ENCODE results near the gene ADCY3.

ADCY3 gene

DNA sequence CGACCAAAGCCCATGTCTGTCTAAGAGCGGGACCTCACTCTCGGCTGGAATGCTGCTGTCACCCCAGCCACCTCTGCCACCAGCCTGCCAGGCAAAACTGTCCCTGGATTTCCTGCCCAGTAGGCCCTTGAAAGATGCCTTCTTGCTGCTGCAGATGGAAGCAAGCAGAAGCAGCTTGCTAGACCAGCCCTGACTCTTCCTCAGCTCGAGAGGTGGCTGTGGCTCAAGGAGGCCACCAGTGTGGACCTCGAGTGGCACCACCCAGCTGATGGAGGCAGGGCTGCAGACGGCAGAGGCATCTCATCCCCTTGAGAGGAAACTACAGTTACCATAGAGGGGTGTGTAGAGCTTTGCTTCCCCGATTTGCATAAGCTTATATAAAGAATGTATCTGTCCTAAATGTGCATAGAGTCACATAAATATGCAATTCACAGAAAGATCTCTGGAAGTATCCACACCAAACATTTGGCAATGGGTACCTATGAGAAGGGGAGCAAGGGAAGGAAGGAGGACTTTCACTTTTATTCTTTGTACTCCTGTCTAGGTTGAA is 20.6 kb downstream of the ADCY3 start:
- no peak for DNase-seq

DNA sequence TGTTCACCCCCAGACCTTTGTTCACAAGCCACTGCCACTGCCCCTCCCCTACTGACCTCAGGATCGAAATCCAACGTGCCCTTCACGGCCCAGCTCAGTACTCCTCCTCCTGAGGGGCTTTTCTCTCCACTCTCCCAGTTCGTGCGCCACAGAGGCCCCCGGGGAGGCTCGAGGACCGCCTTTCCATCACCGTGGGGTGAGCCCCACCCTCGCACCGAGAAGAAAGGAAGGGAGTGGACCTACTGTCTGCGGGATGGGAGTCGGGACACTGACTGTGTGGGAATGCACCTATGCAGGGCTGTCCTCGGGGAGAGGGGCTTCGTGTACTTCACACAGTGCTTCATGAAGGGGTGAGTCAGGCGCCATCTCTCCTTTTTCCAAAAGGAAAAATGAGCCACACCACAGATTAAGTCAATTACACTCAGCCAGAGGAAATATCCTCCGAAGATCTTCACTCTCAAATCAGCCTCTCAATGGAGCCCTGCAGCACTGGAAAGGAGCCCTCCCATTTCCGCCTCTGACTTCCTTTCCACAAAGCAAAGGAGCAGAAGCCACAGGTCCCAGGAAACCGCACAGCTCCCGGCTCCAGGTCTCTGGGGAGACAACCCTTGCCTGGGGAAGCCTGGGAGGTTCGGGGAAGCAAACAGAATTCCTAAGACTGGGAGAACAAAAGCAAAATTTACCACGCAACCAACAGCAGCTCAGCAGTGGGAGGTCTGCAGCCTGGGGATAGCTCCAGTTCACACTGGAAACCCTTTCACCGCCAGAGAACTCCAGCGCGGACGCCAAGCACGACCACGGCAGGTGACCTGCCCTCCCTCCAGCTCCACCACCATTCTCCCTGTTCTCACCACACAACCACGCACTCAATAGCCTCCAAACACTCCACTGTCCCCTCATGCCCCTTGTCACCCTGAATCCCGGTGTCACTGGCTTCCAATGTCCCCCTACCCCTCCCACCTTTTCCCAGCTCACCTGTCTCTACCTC is 21.6 kb downstream of the ADCY3 start:
- DNase-seq, result no peak

DNA sequence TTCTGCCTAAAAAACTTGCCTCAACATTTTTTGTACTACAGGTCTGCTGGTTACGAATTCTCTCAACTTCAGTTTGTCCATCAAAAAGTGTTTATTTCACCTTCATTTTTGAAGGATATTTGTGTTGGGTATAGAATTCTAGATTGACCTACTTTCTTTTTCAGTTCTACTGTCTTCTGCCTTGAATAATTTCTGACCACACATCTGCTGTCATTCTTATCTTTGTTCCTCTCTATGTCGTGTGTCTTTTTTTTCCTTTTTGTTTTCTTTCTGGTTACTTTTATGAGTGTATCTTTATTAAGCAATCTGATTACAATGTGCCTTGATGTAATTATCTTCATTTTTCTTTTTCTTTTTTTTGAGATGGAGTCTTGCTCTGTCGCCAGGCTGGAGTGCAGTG is 25.3 kb downstream of the ADCY3 start:
- DNase-seq, result no peak

DNA sequence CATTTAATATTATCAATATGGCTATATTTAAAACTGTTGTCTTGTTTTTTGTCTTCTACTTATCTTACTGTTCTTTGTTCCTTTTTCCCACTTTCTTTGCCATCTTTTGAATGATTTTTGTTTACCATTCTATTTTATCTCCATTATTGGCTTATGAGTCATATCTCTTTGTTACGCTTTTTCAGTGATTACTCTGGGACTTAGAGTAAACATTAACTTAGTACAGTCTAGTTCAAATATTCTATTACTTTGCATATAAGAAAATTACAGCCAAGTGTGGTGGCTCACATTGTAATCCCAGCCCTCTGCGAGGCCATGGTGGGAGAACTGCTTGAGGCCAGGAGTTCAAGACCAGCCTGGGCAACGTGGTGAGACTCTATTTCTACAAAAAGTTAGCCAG is 26.1 kb downstream of the ADCY3 start:
- no peak for DNase-seq

DNA sequence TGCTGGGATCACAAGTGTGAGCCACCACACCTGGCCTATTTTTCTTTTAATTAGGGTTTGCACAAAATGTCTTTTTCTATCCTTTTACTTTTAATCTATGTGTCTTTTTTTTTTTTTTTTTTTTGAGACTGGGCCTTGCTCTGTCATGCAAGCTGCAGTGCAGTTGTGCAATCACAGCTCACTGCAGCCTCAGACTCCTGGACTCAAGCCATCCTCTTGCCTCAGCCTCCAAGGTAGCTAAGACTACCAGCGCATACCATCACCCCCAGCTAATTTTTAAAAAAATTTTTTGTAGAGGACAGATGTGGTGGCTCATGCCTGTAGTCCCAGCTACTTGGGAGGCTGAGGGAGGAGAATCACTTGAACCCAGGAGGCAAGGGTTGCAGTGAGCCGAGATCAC is 27.1 kb downstream of the ADCY3 start:
- DNase-seq, result no peak

- DNase-seq, result no peak
Measured at GRCh38 chr2:24891201-24891600, 28.8 kb downstream of the ADCY3 start.

GRCh38 chr2:24889221-24889620 is 30.8 kb downstream of the ADCY3 start:
- no peak for DNase-seq

- no peak for DNase-seq
Measured at GRCh38 chr2:24888177-24888576, 31.9 kb downstream of the ADCY3 start.

- DNase-seq, result no peak
Measured at GRCh38 chr2:24887307-24887874, 32.6 kb downstream of the ADCY3 start.

GRCh38 chr2:24886691-24887304 is 33.2 kb downstream of the ADCY3 start:
- DNase-seq, result no peak

- peak; percentile 72 for DNase-seq
Measured at GRCh38 chr2:24886126-24886501, 33.9 kb downstream of the ADCY3 start.

DNA sequence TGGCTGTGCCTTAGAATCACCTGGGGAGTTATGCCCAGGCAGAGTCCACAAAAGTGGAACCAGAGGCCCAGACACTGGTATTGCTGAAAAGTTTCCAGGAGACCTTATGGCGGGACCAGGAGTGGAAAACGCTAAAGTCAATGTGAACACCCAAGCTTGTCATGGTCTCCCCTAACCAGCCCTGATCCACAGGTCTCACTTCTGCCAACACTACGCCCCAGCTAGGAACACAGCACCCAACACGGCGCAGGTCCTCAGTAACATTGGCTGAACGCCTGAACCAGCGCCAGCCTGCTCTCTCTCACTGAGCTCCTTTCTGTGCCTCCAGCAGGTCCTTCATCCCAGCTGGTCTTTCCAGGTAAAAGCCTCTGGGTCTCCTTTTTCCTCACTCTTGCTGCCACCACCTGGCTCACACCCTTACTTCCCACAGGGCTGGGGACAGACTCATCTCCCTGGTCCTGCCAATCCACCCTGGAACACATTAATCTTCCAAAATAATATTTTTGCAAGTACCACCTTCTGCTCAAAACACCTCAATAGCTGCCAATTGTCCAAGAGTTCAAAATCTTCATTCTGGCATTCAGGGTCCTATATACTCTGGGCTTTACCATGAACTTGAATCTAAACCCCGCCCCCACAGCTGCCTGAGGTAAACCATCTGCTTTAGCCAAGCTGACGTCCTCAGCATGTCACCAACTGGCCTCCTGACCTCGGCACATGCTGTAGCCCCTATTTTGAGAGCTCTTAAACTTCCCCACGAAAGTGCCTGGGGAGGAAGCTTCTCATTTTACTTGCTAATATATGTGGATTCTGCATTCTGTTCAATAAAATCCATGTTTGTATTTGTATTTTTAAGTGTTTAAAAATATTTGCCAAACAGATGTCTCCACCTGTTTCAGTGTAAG is 34.6 kb downstream of the ADCY3 start:
- peak; percentile 72 for DNase-seq

DNA sequence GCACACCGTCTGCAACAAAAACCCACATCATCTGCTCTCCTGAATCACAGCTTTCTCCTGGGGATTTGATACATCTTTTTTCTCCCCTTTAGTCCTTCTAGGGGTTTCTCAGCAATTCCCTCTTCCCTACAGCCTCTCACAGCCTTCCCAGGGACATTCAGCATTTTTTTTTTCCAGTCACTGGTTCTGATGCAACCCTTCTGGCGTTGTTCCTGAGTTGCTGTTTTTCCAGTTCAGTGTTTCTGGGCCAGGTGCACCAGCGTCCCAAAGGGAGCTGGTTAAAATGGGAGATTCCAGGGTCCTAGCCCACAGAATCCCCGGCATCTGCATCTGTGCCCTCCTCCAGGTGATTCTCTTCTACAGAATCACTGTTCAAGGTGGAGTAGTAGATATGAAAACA is 36.1 kb downstream of the ADCY3 start:
- DNase-seq, result no peak

GRCh38 chr2:24881623-24882022 is 38.4 kb downstream of the ADCY3 start:
- DNase-seq, result no peak

GRCh38 chr2:24881158-24881557 is 38.9 kb downstream of the ADCY3 start:
- DNase-seq, result no peak

DNA sequence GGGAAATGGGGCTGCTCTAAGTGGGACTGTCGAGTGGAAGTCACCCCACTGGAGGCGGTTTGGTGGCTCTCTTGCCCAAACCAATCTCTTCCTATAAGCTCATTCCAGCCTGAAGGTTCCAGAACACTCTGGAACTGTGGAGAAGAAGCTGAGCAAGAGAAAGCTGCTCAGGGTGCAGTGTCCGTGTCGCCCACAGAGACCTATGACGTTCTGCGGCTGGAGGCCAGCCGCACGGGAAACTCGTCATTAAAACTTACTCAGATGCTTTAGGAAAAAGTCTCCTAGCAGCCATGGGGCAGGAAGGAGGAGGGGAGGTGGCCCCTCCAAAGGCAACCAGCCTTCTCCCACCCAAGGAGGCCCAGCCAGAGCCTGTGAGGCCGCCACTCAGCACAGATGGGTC is 41.7 kb downstream of the ADCY3 start:
- DNase-seq, result no peak

- no peak for DNase-seq
Measured at GRCh38 chr2:24877646-24878045, 42.4 kb downstream of the ADCY3 start.

DNA sequence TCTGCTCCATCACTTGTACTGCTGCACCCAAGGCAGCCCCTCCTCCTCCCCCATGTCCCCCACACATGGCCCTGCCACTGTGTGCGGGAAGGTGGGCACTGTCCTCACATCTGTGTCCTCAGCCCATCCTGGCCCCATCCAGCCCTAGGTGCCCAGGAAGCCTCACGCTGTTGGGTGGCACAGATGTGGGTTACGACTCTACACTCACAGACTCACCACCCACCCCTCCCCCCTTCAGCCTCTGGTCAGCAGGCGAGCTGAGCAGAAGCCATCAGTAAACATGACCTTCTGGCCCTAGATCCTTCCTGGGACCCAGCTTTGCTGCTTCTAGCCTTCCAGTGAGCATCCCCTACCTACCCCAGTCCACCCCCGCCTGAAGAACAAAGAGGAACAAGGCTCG is 43.0 kb downstream of the ADCY3 start:
- DNase-seq, result no peak

DNA sequence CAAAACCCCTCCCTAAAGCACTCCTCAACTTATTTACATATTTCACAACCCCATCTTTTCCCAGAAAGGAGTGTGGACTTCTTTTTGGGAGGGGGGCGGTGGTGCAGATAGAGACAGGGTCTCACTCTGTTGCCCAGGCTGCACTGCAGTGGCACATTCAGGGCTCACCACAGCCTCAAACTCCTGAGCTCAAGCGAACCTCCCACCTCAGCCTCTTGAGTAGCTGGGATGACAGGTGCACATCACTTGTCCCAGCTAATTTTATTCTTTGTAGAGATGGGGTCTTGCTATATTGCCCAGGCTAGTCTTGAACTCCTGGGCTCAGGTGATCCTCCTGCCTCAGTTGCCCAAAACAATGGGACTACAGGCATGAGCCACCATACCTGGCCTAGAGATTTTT is 44.1 kb downstream of the ADCY3 start:
- no peak for DNase-seq

- DNase-seq, result no peak
Measured at GRCh38 chr2:24875272-24875671, 44.8 kb downstream of the ADCY3 start.

GRCh38 chr2:24874035-24874434 is 46.0 kb downstream of the ADCY3 start:
- no peak for DNase-seq

DNA sequence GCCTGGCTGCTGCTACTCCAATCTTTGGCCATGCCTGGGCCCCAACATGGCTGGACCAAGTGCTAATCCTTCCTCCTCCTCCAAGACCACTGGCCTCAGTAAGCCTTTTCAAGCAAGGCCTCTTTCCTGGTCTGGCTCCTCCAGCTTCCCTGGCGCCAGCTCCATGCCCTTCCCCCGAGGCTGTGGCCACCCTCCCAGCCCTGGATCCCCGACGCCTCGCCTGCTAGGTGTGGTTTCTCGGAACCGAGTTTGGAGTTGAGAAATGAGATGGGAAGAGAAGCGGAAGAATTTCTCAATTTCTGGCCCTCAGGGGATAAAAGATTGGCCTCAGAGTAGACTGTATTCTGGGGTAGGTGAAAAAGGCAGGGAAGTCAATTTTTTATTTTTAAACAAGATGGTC is 46.4 kb downstream of the ADCY3 start:
- DNase-seq, result no peak
